IPS DF 6.9 (cell line): ENCODE measurements around the gene ACAD11.
"Not testable (repeated sequence)": the region's sequence is repeated elsewhere in the genome, so short reads cannot be mapped to it uniquely, and the experiment has no call there.

Source experiments
- DNase-seq: peaks from one replicate; pipeline ENCODE4 v3.0.0-alpha.2; 2013; ENCODE audit warnings: low read depth, low spot score
- H3K27ac ChIP-seq: one replicate; pipeline ENCODE4 v1.5.1; 2013; ENCODE audit warnings: low read length, control low read depth
- H3K27me3 ChIP-seq: 2 replicates; pipeline ENCODE4 v1.6.1; 2013; ENCODE audit warnings: mild to moderate bottlenecking, low read length; ENCODE audit not compliant: control insufficient read depth, insufficient read depth
- H3K36me3 ChIP-seq: 2 replicates; pipeline ENCODE4 v1.6.1; 2013; ENCODE audit warnings: low read length; ENCODE audit not compliant: control insufficient read depth, insufficient read depth
- H3K4me1 ChIP-seq: 2 replicates; pipeline ENCODE4 v1.6.1; 2013; ENCODE audit warnings: low read length; ENCODE audit not compliant: control insufficient read depth, insufficient read depth
- H3K4me3 ChIP-seq: 2 replicates; pipeline ENCODE4 v1.5.1; 2013; ENCODE audit warnings: mild to moderate bottlenecking, low read length
- H3K9me3 ChIP-seq: 2 replicates; pipeline ENCODE4 v1.6.1; 2013; ENCODE audit warnings: low read length, inconsistent platforms; ENCODE audit not compliant: control insufficient read depth, insufficient read depth
- WGBS: extraction: QIAGEN DNeasy Blood & Tissue Kit; methylation state at CpG from one replicate; pipeline ENCODE4 v1.1.7; 2013; ENCODE audit warnings: mixed read lengths, missing lambda C conversion rate; ENCODE audit not compliant: insufficient read length, insufficient coverage; 5-methylcytosine and 5-hydroxymethylcytosine counted together

The ACAD11 gene

DNA sequence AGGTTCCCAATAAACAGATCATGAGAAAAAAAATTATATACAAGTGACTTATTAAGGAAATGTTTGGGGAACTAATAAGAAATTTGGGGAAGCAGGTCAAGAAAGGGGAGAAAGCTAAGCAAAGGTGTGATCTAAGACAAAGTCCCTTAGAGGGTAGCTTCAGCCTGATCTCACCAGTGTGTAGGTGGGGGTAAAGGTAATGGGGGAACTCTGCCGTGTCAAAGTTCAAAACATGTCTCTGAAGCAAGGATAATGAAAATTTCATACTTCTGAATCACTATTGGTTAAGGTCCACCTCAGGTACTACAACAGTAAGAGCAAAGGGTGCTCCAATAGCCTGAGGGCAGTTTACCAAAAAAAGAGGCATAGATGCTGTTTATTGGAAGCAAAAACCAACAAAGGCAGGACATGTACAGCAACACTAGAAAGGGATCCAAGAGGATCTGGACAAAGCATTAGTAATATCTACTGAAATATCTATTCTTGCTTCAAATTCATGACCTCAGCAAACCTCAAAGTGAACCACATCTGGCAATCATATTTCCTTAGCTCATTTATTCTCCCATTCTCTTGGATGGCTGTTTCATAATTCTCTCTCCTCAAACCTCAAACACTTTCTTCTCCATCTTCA lies 6.9 kb downstream of the ACAD11 start:
- no peaks in the 10 kb centered on the region for H3K27me3 ChIP-seq
- no peaks in the 10 kb centered on the region for H3K4me1 ChIP-seq
- no peak overlapping the region for H3K27ac ChIP-seq
- no CpG with 5 or more reads among the region's 1 CpG for WGBS
- DNase-seq = no peak
- H3K9me3 ChIP-seq = no peaks in the 10 kb centered on the region
- no peak overlapping the region for H3K4me3 ChIP-seq
- H3K36me3 ChIP-seq = no peaks in the 10 kb centered on the region

GRCh38 chr3:132650153-132650552 lies 9.5 kb downstream of the ACAD11 start:
- WGBS = no CpG with 5 or more reads among the region's 1 CpG
- Histone ChIP-seq H3K4me1 (no peaks in the 10 kb centered on the region), H3K27me3 (no peaks in the 10 kb centered on the region), H3K4me3 (no peak overlapping the region), H3K27ac (no peak overlapping the region), H3K36me3 (no peaks in the 10 kb centered on the region), H3K9me3 (no peaks in the 10 kb centered on the region)
- DNase-seq = no peak

DNA sequence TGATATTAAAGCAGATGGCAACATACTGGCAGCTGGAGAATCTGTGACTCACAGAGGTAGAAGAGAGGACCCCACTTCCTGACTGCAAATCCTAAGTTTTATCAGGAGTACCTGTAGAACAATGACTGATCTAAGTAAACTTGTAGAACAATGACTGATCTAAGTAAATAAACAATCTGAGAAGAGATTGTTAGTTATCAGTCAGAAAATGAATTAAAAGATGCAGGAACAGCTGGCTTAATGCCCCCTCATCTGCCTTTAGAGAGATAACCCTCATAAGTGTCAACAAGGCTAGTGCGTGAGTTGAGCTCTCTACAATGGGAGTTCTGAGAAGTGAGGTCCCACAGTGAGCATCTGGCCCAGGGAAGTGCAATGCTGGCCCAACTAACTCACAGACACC lies 14.6 kb downstream of the ACAD11 start:
- Histone ChIP-seq H3K9me3 (no peaks in the 10 kb centered on the region), H3K27me3 (no peaks in the 10 kb centered on the region), H3K4me1 (no peaks in the 10 kb centered on the region), H3K36me3 (no peaks in the 10 kb centered on the region), H3K27ac (no peak overlapping the region), H3K4me3 (no peak overlapping the region)
- DNase-seq = no peak
- no CpG with 5 or more reads among the region's 1 CpG for WGBS

GRCh38 chr3:132643366-132643765 lies 16.2 kb downstream of the ACAD11 start:
- Histone ChIP-seq H3K4me1 (no peaks in the 10 kb centered on the region), H3K27me3 (no peaks in the 10 kb centered on the region), H3K27ac (no peak overlapping the region), H3K36me3 (no peaks in the 10 kb centered on the region), H3K4me3 (no peak overlapping the region), H3K9me3 (no peaks in the 10 kb centered on the region)
- WGBS = no CpG with 5 or more reads among the region's 2 CpGs
- DNase-seq = no peak

DNA sequence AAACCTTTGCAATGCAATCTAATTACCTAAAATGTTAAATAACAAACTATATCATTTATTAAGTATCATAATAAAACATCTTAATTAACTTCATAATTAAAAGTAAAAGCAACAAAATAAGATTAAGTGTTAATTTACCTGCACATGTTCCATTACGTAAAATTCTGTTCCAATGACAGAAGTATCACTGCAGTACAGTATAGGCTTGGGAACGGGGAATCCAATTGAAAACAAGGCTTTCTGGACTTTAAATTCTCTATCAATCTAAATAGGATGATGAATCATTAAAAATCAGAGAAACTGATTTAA lies 17.1 kb downstream of the ACAD11 start:
- H3K27me3 ChIP-seq = no peaks in the 10 kb centered on the region
- WGBS = no CpG with 5 or more reads among the region's 2 CpGs
- no peak for DNase-seq
- H3K4me3 ChIP-seq = no peak overlapping the region
- H3K36me3 ChIP-seq = no peaks in the 10 kb centered on the region
- no peaks in the 10 kb centered on the region for H3K4me1 ChIP-seq
- no peaks in the 10 kb centered on the region for H3K9me3 ChIP-seq
- no peak overlapping the region for H3K27ac ChIP-seq

DNA sequence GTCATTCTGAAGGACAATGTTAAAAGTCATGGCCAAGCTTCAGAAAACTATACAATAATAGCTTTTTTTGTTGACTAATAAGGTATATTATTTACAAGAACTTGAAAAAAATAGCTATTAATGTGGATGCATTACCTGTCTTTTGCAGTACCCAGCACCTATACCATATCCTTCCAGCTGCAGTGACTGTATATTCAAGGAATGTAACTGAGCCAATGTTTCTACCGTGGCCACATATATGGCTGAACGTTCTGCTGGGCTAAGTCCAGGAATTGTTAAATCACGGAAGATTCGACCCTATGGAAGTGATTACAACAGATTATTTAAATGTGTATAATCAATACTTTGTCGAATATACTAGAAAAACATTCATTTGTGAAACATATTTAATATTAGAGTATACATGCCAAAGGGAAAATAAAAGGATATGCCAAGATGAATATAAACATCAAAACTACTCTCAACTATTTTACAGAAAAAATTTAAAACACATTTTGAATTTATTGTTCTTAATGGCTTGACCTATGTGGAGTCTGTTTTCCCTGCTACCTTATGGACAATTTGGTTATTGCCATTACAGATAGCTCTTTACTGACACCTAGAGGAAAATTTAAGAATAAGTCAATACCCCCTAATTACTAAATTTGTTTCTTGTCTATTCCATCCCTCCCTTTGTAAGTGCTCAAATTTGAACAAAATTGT lies 17.6 kb downstream of the ACAD11 start:
- Histone ChIP-seq H3K9me3 (no peaks in the 10 kb centered on the region), H3K27ac (no peak overlapping the region), H3K27me3 (no peaks in the 10 kb centered on the region), H3K36me3 (no peaks in the 10 kb centered on the region), H3K4me1 (no peaks in the 10 kb centered on the region), H3K4me3 (no peak overlapping the region)
- DNase-seq = no peak
- WGBS = no CpG with 5 or more reads among the region's 5 CpGs

GRCh38 chr3:132641427-132641826 lies 18.2 kb downstream of the ACAD11 start:
- DNase-seq, H3K4me1 ChIP-seq, H3K36me3 ChIP-seq, H3K9me3 ChIP-seq, H3K27ac ChIP-seq, H3K27me3 ChIP-seq, H3K4me3 ChIP-seq: not testable (repeated sequence)
- no CpG with 5 or more reads among the region's 2 CpGs for WGBS

- no peak overlapping the region for H3K27ac ChIP-seq
- H3K36me3 ChIP-seq = no peaks in the 10 kb centered on the region
- no peaks in the 10 kb centered on the region for H3K27me3 ChIP-seq
- H3K9me3 ChIP-seq = no peaks in the 10 kb centered on the region
- DNase-seq = no peak
- H3K4me1 ChIP-seq = no peaks in the 10 kb centered on the region
- H3K4me3 ChIP-seq = no peak overlapping the region
Measured at GRCh38 chr3:132638706-132639105, 20.9 kb downstream of the ACAD11 start.

GRCh38 chr3:132637590-132637989 lies 22.0 kb downstream of the ACAD11 start:
- DNase-seq = no peak
- WGBS = no CpG with 5 or more reads among the region's 1 CpG
- H3K27me3 ChIP-seq = no peaks in the 10 kb centered on the region
- no peak overlapping the region for H3K27ac ChIP-seq
- H3K36me3 ChIP-seq = no peaks in the 10 kb centered on the region
- H3K4me1 ChIP-seq = no peaks in the 10 kb centered on the region
- no peaks in the 10 kb centered on the region for H3K9me3 ChIP-seq
- no peak overlapping the region for H3K4me3 ChIP-seq

- no peaks in the 10 kb centered on the region for H3K9me3 ChIP-seq
- no peak overlapping the region for H3K4me3 ChIP-seq
- DNase-seq = no peak
- H3K4me1 ChIP-seq = no peaks in the 10 kb centered on the region
- no peaks in the 10 kb centered on the region for H3K27me3 ChIP-seq
- no peak overlapping the region for H3K27ac ChIP-seq
- no peaks in the 10 kb centered on the region for H3K36me3 ChIP-seq
Measured at GRCh38 chr3:132635052-132635451, 24.6 kb downstream of the ACAD11 start.

DNA sequence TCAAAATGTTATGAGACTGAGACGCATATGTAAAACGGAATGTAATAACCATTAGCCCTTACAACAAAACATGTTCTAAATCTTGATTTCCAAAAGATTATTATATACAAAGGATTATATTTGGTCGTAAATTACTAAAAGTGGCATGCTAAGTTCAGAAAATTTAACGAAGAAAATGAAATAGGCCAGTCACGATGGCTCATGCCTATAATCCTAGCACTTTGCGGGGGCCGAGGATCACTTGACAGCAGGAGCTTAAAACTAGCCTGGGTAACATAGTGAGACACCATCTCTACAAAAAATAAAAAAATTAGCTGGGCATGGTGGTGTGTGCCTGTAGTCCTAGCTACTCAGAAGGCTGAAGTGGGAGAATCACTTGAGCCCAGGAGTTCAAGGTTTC lies 29.0 kb downstream of the ACAD11 start:
- H3K4me3 ChIP-seq = no peak overlapping the region
- H3K27ac ChIP-seq = no peak overlapping the region
- no peaks in the 10 kb centered on the region for H3K27me3 ChIP-seq
- no peaks in the 10 kb centered on the region for H3K9me3 ChIP-seq
- H3K36me3 ChIP-seq = no peaks in the 10 kb centered on the region
- H3K4me1 ChIP-seq = no peaks in the 10 kb centered on the region
- WGBS = no CpG with 5 or more reads among the region's 7 CpGs
- no peak for DNase-seq
